HG02852 (cell line): Measurements from ENCODE around the gene DRAM1.
"Not testable (repeated sequence)": the region's sequence is repeated elsewhere in the genome, so short reads cannot be mapped to it uniquely, and the experiment has no call there.

Source experiments
- ATAC-seq: cut with Tn5 transposase; IDR thresholded peaks from one replicate; pipeline ENCODE4 v1.9.1; 2021; ENCODE audit warnings: mild to moderate bottlenecking, moderate library complexity; ENCODE audit not compliant: unreplicated experiment

DRAM1 gene

DNA sequence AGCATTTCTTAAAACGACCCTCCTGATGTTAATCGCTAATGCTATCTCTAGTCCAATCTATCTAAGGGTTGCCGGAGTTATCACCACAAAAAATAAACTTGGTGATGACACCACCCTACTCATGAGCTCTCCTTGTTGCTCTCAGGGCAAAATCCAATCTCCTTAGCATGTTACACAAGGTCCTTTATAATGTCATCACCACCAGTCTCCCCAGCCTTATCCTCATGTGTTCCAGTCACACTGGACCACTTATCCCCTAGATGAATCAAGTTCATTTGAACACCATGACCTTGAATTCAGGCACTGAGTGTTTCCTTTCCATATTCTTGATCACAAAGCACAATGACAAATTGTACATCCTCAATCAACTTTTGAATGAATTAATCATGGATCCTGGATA is 19.0 kb upstream of the DRAM1 start:
- no peak for ATAC-seq

DNA sequence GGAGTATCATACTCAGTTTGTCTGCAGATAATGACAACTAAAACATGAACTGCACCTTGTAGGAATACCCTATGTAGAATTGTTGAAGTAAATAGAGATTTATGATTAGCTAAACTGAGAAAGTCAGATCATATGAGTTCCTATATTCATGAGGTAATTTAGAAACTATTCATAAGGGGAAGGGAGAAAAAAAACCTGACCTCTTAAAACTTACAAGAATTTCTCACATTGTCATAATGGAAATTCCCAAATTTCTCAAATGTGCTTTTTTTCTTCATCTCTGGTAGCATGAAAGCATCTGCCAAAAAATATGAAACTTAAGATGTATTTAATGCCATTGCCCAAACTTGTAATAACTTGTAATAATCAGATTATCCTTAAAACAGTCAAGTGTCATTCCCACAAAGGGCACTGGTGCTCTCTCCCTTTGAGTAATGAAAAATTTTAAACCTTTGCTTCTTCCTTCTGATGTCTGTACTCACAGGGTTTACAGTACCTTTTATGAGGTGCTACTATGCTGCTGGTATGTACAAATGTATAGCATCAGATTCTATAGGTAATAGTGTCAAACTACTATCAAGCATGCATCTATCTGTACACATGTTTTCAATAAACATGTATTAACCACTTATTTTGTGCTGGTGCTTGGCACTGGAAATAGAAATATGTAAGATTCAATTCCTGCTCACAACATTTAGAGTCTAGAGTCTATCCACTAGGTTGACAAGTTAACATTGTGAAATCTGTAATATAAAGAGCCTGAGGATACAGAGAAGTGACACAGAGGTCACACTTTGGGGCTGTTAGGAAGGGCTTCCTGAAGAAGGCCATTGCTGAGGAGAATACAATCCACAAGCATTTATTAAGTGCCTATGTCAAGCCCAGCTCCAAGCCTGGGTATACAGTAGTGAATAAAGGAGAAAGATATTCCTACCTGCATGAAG is 17.4 kb upstream of the DRAM1 start:
- peak; percentile 46 for ATAC-seq

GRCh38 chr12:101861688-101862087 is 15.7 kb upstream of the DRAM1 start:
- ATAC-seq = not testable (repeated sequence)

- ATAC-seq = no peak
These were observed 15.1 kb upstream of the DRAM1 start for GRCh38 chr12:101862245-101862644.

DNA sequence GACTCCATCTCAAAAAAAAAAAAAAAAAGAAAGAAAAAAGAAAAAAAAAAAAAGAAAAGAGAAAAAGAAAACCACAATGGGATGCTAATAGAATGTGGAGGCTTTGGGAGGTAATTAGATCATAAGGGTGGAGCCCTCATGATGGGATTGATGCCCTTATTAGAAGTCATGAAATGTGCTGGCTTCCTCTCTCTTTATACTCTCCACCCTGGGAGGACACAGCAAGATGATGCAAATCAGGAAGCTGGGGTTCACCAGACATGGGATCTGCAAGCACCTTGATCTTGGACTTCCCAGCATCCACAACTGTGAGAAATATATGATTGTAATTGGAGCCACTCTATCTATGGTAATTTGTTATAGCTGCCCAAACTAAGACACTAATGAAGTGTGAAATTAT is 13.4 kb upstream of the DRAM1 start:
- no peak for ATAC-seq

GRCh38 chr12:101866615-101867373 is 10.6 kb upstream of the DRAM1 start:
- no peak for ATAC-seq

- ATAC-seq = not testable (repeated sequence)
These were observed 9.8 kb upstream of the DRAM1 start for GRCh38 chr12:101867619-101868018.

DNA sequence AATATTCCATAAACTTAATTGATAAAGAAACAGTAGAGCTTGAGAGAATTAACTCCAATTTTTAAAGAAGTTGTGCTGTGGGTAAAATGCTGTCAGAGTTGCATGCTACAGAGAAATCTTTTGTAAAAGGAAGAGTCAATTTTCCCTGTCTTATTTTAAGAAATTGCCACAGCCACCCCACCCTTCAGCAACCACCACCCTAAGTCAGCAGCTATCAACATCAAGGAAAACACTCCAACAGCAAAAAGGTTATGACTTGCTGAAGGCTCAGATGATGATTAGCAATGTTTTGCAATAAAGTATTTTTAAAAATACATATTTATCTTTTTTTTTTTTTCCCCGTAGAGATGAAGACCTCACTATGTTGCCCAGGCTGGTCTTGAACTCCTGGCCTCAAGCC is 6.5 kb upstream of the DRAM1 start:
- no peak for ATAC-seq

DNA sequence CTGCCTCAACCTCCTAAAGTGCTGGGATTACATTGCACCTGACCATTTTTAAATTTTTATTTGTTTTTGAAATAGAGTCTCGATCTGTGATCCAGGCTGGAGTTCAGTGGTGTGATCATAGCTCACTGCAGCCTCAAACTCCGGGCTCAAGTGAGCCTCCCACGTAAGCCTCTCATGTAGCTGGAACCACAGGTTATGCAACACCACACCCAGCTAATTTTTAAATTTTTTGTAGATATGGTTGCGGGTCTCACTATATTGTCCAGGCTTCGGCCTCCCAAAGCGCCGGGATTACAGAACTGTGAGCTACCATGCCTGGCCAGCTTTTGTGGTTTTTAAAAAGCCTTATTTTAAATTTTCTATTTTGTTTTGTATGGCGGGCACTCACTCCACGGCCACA is 2.2 kb upstream of the DRAM1 start:
- no peak for ATAC-seq

GRCh38 chr12:101876322-101876860 is 989 bp upstream of the DRAM1 start:
- no peak for ATAC-seq

DNA sequence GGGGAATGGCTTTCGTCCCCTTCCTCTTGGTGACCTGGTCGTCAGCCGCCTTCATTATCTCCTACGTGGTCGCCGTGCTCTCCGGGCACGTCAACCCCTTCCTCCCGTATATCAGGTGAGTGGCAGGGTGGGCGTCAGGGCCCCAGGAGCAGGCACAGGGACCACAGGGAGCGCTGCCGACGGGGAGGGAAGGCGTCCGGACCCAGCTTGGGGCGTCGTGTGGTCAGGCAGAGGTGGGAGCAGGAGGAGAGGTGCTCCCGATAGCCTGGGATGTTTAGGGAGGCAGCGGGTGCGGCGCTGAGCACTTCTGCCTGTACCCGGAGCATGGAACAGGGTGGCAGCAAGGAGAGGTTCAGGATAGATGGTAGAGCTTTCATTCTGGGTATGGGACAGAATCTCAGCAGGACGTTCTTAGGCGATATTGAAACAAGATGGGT is 444 bp downstream of the DRAM1 start:
- ATAC-seq = peak; percentile 4

DNA sequence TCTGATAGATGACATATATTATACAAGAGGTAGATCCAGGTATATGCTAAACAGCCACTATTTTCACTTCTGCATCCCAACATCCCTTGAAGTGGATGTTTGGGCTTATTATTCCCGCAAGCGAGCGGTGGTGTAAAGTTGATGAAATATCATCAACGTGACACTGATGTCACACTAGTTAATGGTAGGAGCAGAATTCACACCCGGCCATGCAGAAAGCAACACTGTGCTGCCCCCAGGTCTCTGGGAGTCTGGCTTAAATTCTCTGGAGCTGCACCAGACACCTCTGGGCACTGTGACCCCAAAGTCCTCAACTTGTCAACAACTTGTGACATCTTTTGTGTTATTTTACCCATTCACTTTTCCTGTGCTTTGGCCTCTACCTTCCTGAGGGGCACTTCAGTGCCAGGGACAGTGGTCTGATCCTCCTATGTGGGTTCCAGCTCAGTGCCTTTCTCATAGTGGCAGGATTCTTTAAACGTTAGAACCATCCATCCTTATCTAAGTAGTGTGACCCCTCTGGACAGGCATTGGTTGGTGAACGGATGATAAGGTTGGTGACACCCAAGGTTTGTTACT is 952 bp downstream of the DRAM1 start:
- no peak for ATAC-seq

- ATAC-seq = no peak
These were observed 3.4 kb downstream of the DRAM1 start for GRCh38 chr12:101880769-101881168.

GRCh38 chr12:101881228-101881627 is 3.8 kb downstream of the DRAM1 start:
- ATAC-seq = no peak

- no peak for ATAC-seq
These were observed 6.8 kb downstream of the DRAM1 start for GRCh38 chr12:101884174-101884573.

DNA sequence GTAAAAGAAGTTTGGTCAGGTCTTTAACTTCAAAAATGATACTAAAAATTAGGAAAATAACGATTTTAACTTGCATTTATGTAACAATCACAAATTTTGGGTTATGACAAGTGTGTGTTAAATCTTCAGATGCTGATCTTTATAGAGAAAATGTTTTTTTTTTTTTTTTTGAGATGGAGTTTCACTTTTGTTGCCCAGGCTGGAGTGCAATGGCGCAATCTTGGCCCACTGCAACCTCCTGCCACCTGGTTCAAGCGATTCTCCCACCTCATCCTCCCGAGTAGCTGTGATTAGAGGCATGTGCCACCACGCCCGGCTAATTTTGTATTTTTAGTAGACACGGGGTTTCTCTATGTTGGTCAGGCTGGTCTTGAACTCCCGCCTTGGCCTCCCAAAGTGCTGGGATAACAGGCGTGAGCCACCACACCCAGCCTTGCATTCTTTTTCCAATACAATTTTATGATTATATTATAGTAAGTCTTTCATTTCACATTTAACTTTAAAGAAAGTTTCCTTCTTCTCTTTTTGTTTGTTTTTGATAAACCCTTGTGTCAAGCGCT is 7.5 kb downstream of the DRAM1 start:
- not testable (repeated sequence) for ATAC-seq

- no peak for ATAC-seq
These were observed 8.7 kb downstream of the DRAM1 start for GRCh38 chr12:101885912-101886561.

GRCh38 chr12:101889211-101889752 is 11.9 kb downstream of the DRAM1 start:
- ATAC-seq = no peak

- peak; percentile 88 for ATAC-seq
These were observed 14.1 kb downstream of the DRAM1 start for GRCh38 chr12:101891462-101891971.

DNA sequence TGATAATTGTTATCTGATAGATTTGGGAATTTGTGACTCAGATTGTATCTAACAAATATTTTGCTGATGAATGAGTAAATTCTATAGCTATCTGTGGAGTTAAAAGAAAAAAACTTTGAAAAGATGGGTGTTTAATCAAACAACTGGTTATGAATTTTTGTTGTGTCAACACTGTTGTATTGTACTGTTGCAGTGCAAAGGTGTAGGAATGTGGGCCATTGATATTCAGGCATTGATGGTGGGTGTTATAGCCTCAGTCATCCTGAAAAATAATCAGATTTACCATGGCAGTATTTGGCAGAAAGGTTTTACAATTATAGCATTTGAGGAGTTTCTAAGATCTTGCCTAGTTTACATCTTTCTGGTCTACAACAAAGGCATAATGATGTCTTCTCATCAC is 15.4 kb downstream of the DRAM1 start:
- no peak for ATAC-seq
